ENCODE measurements around the gene SLC5A8.
"Not testable (repeated sequence)": the region's sequence is repeated elsewhere in the genome, so short reads cannot be mapped to it uniquely, and the experiment has no call there.

Gene SLC5A8

DNA sequence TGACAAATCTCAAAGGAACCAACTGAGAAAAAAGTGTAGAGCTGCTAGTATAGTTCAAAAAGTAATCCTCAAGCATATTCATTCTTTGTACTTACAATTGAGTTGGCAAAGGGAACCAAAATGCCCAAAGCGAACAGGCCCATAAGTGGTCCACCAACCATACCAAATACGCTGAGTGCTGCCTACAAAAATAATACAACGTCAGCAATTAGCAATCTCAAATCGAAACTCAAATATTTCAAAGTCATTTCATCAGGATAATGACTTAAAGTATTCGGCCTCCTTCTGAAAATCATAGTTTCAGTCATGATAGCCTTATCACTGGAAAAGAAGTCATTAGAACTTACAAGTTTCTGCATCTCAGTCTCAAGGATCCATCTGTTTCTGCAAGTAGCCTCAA is 42.0 kb downstream of the SLC5A8 start:
- DNase-seq = no peak

DNA sequence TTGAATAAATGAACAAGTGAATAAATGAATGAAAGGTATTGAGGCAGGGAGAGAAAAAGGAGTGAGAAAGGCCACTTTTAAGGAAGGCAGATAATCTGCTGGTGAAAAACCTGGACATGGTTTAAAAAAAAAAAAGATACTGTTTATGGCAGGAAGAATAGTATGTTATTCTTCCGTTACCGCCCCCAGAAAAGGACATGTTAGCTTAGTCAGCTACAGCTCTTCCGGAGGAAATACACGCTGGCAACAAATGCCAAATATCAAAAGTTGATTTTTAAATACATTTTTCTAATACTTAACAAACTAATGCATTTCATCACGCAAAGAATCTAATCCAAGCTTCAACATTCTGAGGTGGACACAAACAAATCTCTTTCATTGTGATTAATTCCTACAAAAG is 43.2 kb downstream of the SLC5A8 start:
- DNase-seq = no peak

DNA sequence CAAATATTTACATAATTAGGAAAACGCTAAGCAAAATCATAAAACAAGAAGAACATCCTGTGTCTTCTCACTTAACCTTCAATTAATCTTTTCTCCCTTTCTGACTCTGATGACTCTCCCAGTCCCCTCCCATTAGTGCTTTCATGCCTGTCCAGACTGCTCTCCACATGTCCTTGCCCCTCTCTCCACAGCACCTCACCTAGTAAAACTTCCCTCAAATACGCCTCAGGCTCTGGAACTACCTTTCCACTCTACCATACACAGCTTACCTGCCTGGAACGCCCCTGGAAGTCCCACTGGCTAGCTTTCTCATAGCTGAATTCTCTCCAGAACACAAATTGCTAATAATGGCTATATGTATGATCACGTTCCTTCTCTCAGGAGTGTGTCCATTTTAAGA is 44.7 kb downstream of the SLC5A8 start:
- no peak for DNase-seq

DNA sequence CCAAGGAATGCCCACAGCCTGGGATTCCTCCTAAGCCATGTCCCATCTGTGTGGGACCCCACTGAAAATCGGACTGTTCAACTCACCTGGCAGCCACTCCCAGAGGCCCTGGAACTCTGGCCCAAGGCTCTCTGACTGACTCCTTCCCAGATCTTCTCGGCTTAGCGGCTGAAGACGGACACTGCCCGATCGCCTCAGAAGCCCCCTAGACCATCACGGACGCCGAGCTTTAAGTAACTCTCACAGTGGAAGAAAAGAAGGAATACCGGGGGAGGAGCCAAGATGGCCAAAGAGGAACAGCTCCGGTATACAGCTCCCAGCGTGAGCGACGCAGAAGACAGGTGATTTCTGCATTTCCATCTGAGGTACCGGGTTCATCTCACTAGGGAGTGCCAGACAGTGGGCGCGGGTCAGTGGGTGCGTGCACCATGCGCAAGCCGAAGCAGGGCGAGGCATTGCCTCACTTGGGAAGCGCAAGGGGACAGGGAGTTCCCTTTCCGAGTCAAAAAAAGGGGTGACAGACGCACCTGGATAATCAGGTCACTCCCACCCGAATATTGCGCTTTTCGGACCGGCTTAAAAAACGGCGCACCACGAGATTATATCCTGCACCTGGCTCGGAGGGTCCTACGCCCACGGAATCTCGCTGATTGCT is 64.1 kb downstream of the SLC5A8 start:
- DNase-seq = not testable (repeated sequence)

DNA sequence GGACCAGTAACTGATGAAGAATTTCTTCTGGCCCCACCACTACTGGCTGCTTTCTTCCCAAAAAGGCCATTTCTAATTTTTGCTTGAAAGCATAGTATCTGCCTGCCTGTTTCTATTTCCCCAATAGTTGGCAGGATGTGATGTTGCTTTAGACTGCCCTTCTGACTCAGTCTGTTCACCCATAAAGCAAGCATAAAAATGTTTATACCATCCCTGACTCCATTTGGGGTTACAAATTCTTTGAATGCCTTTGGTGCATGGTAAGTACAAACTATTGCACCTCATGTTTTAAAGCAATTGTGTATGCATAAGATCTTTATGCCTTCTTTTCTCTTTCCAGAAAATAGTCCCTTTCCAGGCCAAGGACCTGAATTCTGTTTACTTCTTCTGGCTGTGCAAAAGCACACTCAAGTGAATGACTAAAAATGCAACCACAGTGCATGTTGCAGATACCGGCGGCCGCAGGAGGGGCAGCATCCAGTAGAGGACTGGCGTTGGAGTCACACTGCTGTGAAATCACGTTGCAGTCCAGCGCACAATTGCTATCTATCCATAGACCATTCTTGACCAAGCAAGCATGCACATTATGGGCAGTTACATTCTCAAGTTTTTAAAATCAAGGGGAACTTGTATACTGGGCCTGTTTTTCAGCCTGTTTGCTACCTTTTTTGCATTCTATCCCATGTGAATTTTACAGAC is 82.4 kb downstream of the SLC5A8 start:
- no peak for DNase-seq

DNA sequence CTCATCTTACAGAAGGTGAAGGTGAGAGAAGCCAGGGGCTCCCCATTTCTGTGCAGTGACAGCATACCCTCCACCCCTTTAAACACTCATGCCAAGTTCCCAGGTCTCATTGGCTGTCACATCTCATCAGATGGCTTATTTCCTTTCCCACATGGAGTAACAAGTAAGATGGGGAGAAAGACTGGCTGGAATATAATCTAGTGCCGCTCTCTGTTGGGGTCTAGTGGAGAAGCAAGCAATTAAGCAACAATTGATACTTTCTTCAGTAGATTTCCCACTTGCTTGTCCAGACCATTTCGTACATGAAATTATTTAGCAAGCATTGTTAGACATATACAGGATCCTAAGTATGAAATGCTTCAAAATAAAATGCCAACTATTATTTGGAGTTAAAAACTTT is 92.2 kb downstream of the SLC5A8 start:
- no peak for DNase-seq

DNA sequence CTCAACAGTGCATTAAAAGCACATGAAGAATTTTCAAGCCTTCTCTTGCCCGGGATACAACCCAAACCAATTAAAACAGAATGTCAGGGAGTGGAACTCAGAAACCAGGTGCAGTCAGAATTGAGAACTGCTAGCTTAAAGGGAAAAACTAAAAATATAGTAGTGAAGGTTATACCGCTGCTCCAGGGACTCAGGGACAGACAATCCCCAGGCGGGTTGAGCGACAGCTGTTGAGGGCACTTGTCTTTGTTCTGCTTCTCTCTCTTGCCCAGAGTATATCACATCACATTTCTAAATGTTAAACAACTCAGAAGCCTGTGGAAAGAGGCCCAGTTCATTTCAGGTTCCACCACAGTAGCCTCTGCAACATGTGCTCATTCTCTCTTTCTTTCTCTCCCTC is 93.1 kb downstream of the SLC5A8 start:
- peak; percentile 54 for DNase-seq

DNA sequence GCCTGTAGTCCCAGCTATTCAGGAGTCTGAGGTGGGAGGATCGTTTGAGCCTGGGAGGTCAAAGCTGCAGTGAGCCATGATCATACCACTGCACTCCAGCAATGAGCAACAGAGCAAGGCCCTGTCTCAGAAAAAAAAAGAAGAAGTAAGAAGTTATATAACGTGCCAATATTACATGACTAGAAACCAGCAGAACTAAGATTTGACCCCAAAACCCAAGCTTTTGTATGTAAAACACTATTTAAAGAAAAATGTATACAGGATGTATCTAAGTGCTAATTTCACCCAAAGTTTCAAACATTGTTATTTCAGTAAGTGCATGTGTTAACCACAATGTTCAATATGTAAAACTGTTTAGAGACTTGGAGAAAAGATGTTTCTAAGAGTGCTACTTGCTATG is 94.7 kb downstream of the SLC5A8 start:
- DNase-seq = no peak

DNA sequence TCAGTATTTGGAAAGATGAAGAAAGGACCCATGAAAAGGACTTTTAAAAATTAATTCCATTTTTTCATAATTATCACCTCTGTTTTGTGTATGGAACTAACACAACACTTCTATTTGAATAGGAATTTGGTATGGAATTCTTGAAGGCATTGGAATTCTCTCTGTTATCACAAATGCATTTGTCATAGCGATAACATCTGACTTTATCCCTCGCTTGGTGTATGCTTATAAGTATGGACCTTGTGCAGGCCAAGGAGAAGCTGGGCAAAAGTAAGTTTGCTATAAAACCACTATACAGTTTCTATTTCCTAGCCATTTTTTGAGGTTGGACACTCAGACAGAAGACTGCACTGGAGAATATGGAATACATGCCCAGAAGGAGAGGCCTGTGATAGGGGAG is 98.6 kb downstream of the SLC5A8 start:
- DNase-seq = no peak

DNA sequence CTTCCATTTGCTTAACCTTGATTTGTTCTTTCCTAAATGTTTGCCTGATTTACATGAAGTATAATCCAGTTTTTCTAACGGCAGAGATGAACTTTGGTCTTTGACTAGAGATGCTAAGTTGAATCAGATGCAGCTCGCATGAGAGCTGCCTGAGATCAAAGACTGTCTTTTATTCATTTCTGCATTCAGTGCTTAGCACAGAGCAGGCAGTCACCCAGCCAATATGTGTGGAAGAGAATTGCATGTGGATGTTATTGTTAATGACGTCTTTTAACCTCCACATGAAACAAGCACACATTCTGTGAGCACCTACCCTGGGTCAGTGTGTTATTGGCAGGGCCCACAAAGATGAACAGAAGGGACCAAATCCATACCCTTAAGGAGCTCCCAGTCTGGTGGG is 99.2 kb downstream of the SLC5A8 start:
- DNase-seq = no peak

DNA sequence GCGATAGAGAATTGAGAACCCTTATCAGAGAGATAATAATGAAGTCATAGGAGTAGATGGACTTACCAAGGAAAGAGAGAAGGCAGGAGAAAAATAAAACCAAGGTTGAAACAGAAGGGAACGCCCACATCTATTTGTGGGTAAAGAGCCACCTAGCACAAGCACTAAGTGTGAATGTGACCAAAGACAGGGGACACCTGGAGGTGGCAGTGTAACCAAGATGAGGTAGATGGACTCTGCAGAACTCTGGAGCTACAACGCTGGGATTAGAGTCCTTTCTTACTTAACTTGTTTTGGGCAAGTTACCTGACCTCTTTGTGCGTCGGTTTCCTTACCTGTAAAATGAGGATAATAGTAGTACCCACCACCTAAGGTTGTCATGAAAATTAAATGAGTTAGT is 101.9 kb downstream of the SLC5A8 start:
- peak; percentile 49 for DNase-seq

DNA sequence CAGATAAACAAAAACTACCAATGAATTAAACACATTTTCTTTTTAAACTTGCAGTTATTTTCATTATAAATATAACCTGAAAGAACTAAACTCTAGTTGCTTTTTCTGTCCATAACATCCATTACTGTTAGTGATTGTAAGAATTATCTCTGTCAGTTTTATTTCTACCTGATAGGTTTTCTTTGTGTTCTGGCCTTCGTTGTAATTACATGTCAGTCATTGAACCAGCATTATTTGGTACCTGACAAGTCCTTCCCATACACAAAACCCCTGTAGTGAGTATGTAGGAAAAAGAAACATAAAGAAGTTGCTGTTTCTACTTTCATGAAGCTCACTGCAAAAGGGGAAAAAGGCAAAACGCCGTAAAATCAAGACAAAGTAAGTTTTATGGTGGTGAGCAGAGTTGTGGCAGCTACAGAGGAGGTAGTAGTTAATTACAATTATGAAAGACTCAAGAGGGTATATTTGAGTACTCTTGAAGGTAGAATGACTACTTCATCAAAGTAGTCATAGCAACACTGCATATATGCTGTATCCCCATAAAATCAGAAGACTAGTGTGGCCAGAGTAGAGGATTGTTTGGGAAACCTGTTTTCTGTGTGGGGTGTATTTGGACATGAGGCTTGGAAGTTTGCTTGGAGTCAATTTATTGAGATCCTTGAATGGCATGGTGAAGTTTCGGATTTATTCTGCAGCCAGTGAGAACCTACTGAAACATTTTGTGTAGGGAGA is 102.8 kb downstream of the SLC5A8 start:
- no peak for DNase-seq
